Measurements from ENCODE around the gene MFGE8.
"Not testable (repeated sequence)": the region's sequence is repeated elsewhere in the genome, so short reads cannot be mapped to it uniquely, and the experiment has no call there.

MFGE8 gene, protein sequence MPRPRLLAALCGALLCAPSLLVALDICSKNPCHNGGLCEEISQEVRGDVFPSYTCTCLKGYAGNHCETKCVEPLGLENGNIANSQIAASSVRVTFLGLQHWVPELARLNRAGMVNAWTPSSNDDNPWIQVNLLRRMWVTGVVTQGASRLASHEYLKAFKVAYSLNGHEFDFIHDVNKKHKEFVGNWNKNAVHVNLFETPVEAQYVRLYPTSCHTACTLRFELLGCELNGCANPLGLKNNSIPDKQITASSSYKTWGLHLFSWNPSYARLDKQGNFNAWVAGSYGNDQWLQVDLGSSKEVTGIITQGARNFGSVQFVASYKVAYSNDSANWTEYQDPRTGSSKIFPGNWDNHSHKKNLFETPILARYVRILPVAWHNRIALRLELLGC

DNA sequence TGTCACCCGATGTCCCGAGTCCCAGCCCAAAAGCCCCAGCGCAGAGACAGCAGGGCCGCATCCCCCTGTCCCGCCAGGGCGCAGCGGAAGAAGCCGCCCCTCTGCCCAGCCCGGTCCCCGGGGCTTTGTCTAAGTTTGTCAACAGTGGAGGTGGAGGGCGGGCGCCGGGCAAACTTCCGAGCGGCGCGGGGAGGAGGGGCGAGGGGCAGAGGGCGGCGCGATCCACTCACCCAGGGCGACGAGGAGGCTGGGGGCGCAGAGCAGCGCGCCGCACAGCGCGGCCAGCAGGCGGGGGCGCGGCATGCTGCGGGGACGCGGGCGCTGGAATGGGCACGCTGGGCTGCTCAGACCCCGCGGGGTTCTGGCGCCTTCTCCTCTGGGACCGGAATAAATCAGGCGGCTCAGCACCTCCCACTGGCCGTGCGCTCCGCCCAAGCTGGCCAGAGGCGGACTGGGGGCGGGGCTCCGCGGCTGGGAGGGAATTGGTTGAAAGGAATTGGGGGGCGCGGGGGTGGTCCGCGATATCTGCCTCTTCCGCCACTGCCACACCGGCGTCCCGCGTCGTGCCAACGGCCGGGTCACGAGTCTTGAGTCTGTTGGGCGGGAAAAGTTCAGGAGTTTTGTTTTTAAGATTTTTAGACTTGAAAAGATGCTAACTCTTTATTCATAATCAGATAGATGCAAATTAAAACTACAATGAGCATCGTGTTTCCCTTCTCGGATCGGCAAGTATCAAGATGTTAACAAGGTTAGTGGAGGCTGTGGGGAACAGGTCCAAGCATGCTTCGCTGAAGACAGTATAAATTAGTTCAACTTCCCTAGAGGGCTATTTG is at the start of gene MFGE8:
MFGE8 (minus strand) TSS at position 363 of the 833 bp plus-strand sequence; CDS start at position 303, 60 bp downstream.
- DNase-seq (ENCODE audit: low read depth in 3 of 3), result peak in 2 of 3 experiments; percentile 45 to 71

DNA sequence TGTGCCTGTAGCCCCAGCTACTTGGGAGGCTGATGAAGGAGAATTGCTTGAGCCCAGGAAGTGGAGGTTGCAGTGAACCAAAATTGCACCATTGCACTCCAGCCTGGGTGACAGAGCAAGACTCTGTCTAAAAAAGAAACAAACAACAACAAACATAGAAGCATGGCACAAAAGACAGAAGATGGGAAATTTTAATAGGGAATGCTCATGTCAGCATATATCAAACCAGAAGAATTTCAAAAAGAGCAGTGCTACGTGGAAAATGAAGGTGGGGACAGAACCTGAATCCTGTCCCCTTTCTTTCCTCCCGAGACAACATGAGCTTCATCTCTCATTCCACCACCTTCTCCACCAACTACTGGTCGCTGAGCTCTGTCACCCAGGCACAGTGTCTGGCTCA is 46.3 kb upstream of the MFGE8 start:
- DNase-seq (ENCODE audit: low read depth in 3 of 3), result no peak

DNA sequence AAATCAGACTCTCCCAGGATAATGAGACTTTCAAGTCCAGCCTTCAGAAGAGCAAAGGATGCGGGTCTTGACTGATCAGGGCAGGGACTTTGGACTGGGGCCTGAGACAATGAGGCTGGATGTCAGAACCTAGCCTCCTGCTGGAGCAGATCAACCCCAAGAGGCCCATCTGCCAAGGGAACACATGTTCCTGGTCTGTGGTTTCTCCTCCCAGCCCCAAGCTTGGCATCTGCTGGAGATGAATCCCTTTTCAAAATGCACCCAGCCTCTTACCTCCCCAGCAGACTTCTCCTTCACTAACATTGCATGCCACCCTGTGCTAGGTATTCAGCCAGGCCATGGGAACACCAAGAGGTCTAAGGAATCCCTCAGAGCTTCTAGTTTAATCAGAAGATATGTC is 43.7 kb upstream of the MFGE8 start:
- no peak for DNase-seq (ENCODE audit: low read depth in 3 of 3)

DNA sequence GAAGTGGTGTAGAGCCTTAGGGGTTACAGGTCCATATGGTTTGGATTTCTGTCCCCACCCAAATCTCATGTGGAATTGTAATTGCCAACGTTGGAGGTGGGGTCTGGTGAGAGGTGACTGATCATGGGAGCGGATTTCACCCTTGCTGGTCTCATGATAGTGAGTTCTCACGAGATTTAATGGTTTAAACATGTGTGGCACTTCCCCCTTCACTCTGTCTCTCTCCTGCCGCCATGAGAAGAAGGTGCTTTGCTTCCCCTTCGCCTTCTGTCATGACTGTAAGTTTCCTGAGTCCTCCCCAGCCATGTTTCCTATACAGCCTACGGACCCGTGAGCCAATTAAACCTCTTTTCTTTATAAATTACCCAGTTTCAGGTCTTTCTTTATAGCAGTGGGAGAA is 43.1 kb upstream of the MFGE8 start:
- DNase-seq (ENCODE audit: low read depth in 3 of 3), result no peak

DNA sequence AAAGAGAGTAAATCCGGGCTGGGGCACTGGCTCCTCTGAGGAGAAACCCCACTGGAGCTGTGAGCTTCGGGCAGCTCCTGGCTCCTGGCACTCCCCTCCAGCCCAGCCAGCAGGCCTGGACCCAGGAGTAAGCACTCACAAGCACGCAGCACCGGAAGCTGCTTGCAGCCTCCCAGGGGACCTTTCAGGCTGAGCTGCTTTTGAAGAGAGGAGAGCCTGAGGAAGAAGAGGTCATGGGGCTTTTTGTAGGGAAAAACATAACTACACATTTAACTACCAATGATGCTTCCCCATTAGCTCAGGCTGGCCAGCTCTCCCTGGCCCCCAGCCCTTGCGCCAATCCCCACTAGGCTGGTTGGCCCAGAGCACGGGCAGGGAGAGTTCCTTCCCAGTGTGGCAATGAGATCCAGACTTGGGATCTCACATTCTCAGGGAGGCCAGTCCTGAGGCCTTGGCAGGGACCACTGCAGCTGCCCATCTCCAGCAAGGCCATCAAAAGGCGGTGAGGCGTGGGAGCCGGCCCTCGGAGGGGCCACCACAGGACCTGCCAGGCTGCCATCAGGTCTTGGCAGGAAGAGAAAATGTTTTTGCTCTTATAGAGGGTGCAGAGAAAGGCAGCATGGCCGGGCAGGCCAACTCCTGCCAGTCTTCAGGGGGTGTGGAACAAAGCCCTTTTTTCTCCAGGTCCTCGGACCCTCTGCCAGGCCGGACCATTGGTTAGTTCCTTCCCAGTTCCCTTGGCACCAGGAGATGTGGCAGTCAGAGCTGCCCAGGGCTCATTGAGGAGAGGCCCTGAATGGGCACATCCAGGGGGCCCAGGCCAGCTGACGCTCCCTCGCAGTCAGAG is 41.5 kb upstream of the MFGE8 start:
- no peak for DNase-seq (ENCODE audit: low read depth in 3 of 3)

DNA sequence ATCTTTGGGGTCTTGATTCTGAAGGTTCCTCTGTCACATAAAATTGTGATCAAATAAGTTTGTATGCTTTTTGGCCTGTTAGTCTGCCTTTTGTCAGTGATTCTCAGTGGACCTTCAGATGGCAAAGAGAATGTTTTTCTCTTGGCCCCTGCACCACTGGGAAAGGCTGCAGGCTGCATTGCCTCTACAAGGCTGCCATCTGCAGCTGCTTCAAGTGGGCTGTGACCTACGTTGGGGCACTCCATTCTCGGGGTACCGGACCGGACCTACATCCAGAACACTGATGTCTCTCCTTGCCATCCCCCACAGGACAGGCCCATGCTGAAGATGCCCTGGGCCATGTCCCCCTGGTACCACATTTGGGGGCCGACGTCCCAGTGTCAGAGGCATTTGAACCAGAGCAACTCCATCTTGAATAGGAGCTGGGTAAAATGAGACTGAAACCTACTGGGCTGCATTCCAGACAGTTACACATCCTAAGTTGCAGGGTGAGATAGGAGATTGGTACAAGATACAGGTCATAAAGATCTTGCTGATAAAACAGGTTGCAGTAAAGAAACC is 37.5 kb upstream of the MFGE8 start:
- no peak for DNase-seq (ENCODE audit: low read depth in 3 of 3)

DNA sequence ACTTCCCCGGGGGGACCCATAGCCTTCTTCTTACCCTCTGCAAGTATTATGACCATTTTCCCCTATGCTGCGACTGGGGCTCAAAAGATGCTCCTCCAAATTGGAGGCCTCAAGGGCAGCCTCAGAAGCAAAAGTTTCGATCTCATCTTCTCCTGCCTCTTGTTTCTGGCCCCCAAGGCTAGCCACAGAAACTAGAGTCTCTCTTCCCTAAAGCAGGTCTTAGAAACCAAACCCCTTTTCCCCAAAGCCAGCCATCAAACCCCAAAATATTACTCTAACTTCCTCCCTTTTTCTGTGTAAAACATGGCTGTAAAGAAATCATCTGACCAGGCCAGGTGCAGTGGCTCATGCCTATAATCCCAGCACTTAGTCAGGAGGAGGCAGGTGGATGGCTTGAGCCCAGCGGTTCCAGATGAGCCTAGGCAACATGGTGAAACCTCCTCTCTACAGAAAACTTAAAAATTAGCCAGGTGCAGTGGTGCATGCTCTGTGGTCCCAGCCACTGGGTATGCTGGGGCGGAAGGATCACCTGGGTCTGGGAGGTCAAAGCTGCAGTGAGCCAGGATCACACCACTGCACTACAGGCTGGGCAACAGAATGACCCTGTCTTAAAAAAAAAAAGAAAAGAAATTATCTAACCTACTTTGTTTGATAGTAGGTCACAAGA is 36.7 kb upstream of the MFGE8 start:
- no peak for DNase-seq (ENCODE audit: low read depth in 3 of 3)

DNA sequence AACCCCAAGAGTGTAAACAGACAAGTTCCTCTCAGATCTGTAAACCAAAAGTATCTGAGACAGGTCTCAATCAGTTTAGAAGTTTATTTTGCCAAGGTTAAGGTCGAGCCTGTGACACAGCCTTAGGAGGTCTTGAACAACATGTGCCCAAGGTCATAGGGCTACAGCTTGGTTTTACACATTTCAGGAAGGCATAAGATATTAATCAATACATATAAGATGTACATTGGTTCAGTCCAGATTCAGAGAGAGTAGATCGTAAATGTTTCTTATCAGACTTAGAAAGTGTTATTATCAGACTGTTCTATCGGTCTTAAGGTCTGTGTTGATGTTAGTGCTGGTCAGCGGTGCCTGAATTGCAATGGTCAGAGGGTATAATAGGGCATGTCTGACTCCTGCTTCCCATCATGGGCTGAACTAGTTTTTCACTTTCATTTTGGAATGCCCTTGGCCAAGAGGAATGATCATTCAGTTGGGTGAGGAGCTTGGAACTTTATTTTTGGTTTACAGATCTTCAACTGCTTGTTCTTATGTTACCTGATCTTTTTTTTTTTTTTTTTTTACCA is 27.0 kb upstream of the MFGE8 start:
- no peak for DNase-seq (ENCODE audit: low read depth in 3 of 3)

DNA sequence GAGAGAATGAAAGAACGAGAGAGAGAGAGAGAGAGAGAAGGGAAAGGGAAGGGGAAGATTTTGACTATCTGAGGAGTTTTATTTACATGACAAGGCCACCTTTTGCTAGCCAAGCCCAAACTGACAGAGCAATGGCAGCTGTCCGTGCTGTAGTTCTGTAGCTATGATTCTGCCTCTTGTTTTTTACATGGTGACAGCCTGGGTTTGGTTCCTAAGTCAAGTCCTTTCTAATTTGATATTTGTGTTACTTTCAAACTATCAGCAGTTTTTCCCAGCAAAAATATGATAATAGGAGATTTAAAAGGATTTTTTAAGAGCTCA is 26.3 kb upstream of the MFGE8 start:
- no peak for DNase-seq (ENCODE audit: low read depth in 3 of 3)

DNA sequence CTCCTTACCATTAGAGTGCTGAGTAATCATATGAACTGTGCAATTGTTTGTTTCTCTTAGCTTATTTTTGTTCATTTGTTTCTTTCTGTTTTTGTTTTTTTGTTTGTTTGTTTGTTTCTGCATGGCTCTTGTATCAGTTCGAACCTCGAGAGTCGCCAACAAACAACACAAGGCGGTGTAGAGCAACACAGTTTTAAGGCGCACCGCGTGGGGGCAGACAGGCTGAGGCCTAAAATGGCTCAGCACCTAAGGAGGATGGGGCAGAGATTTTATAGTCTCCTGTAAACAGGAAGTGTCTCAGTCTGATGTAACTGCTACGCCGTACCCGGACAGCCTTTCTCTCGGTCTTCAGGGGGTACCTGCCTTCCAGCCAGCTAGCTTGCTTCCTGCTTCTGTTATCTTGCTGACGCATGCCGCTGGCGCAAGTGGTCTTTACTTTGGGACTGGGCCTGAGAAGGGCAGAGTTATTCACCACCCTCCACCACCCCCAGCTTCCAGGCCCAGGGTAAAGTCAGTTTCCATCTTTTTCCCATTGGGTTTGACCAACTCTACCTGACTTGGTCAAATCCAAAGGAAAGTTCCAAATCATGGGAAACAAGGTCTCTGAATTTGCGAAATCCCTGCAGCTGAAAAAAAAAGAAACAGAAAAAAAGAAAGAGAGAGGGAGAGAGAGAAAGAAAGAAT is 25.8 kb upstream of the MFGE8 start:
- no peak for DNase-seq (ENCODE audit: low read depth in 3 of 3)

DNA sequence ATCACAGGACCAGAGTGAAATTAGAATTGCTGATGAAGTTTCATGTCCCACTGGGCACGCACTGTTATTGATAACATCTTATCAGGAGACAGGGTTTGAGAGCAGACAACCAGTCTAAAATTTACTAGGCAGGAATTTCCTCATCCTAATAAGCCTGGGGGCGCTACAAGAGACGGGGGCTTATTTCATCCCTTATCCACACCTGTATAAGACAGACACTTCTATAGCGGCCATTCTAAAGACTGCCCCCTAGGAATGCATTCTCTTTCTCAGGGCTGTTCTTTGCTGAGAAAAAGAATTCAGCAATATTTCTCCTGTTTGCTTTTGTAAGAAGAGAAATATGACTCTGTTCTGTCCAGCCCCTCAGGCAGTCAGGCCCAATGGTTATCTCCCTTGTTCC is 21.3 kb upstream of the MFGE8 start:
- DNase-seq (ENCODE audit: low read depth in 3 of 3), result not testable (repeated sequence)

DNA sequence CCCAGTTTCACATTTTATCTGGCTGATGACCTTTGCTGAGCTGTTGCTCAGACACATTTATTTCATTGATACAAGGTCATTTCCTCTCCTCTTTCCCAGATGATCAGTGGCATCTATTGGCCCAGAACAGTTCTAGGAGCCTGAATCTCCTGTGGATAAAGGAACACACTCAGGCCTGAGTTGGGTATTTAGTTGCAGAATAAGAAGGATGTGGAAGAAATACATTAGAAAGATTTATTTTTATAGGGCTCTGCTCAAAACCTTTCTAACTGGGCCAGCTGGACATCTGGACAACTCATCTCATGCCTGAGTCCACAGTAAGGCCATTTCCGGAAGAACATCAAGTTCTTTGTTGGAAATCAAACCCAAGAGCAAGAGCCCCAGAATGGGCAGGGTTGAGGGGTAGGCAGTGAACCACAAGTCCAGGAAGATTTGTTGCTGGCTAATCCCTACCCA is 19.7 kb upstream of the MFGE8 start:
- DNase-seq (ENCODE audit: low read depth in 3 of 3), result no peak

DNA sequence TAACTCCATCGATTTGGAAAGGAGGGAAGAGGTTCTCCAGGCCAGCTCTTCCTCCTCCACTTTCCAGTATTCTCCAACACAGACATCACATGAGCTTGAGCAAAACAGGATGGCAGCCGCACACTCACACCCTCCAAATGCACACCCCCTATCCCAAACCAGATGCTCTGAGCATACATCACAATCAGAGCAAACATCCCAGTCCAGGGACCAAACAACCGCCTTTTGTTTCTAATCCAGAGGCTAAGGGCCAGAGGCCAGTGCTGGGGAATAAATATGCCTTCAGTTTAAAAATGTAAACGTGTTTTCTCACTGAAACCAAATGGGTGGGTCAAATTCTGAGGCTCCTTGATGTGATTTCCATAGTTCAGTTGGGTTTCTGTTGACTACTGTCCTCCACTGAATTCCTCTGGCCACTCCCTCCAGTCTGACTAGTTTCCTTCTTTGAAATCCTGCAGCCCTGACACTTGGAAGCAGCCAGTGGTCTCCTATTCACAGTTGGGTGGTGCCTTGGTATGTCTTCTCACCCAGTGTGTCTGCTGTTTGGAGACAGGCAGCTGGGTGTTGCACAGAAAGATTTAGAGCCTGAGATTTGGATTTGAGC is 19.2 kb upstream of the MFGE8 start:
- DNase-seq (ENCODE audit: low read depth in 3 of 3), result no peak

DNA sequence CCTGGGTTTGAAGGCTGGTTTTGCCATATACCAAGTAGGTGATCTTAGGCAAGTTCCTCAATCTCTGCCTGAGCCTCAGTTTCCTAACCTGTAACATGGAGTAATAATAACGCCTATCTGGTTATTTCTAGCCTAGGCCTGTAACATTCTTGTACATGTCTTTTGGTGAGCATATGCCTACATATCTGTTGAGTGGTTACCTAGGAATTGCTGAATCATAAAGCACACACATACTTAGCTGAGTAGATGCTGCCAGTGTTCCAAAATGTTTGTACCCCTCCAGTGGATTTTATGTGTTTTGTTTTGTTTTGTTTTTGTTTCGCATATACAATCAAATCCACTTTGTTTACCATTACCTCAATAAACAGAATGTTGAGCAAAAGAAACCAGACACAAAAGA is 17.4 kb upstream of the MFGE8 start:
- no peak for DNase-seq (ENCODE audit: low read depth in 3 of 3)

DNA sequence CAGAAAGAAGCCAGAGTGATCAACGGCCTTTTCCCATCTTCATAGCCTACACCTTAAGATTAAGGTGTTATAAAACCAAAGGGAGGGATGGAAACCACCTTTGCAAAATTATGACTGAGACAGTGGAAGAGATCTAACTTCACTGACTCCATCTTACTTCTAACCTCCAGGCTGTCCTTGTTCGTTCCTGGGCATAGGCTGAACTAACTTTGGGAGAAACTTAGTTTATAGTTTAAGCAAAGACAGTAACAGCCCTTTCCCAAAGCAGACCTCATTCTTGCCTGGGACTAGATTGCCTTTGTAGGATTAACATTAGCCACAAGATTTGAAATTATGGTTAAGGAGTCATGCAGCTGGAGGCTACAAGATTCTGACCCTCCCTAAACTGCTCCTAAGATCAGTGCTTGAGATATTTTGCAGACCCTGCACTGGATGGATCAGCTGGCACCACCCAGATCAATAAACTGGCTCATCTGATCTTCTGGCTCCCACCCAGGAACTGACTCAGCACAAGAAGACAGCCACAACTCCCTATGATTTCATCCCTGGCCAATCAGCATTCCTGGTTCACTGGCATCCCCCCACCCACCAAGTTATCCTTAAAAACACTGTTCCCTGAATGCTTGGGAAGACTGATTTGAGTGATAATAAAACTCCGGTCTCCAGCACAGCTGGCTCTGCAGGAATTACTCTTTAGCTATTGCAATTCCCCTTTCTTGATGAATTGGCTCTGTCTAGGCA is 16.3 kb upstream of the MFGE8 start:
- not testable (repeated sequence) for DNase-seq (ENCODE audit: low read depth in 3 of 3)

DNA sequence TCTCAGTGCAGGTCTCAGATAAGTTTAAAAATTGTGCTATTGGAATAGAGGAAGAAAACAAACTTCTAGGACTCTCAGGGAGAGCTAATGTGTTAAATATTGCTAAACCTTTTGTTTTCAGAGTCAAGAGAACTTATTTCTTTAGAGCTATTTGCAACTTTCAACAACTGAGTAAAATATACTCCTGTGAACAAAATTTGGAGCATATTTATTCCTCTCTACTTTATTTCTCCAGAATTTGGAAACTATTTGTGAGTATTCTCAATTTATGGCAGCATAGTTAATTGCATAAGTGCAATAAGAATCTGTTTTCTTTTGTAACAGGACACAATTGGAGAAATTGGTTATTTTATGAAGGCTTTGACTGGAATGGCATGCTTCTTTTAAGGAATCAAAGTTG is 15.0 kb upstream of the MFGE8 start:
- DNase-seq (ENCODE audit: low read depth in 3 of 3), result not testable (repeated sequence)

DNA sequence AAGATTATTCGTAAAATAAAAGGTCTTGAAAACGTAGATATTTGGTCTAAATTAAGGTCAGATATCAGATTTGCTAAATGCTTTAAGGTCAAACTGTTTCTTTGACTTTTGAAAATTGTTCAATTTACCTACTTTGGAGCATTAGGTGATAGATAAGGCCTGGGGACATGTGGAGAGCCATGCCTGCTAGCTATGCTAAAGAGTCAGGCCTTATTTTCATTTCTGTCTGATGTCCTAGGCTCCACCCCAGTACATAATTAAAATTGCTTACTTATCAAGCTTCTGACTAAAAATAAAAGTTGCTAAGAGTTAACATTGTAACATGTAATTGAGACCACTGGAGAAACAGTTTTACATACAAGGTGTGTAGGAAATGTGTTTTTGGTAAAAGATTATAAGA is 12.5 kb upstream of the MFGE8 start:
- DNase-seq (ENCODE audit: low read depth in 3 of 3), result not testable (repeated sequence)

DNA sequence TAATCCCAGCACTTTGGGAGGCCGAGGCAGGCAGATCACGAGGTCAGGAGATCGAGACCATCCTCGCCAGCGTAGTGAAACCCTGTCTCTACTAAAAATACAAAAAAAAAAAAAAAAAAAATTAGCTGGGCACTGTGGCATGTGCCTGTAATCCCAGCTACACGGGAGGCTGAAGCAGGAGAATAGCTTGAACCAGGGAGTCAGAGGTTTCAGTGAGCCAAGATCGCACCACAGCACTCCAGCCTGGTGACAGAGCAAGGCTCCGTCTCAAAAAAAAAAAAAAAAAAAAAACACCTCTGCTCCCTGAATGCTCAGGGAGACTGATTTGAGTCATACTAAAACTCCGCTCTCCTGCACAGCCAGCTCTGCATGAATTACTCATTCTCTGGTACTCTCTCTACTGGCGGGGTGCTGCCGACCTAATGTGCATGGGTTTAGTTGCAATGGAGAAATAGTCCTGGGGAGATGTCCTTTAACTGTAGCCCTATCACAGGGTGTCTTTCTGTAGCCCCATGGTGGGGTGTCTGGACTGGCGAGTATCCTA is 7.8 kb upstream of the MFGE8 start:
- DNase-seq (ENCODE audit: low read depth in 3 of 3), result peak in 1 of 3 experiments; percentile 29
